GM12891 (cell line): ENCODE results near the gene PBLD.

Experiments
- POLR2A ChIP-seq: IDR thresholded peaks from 2 replicates; pipeline ENCODE4 v1.6.1; 2011; ENCODE audit warnings: low read depth, low read length, control low read depth
- POLR2AphosphoS5 ChIP-seq: IDR thresholded peaks from 2 replicates; pipeline ENCODE4 v1.6.1; 2011; ENCODE audit warnings: low read depth, low read length, control low read depth

DNA sequence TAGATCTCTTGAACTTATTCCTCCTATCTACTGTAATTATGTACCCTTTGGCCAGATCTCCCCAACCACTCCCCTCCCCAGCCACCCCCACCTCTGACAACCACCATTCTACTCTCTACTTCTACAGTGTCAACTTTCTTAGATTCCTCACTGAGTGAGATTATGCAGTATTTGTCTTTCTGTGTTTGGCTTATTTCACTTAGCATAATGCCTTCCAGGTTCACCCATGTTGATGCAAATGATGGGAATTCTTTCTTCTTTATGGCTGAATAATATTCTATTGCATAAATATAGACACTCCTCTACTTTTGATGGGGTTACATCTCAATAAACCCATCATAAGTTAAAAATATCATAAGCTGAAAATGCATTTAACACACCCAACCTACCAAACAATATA is 22.2 kb downstream of the PBLD start:
- TF ChIP-seq POLR2AphosphoS5 (no peak), POLR2A (no peak)
